Thyroid gland (tissue), 4 donors: ENCODE measurements around the gene PPP1R15B.

ENCODE experiments used
- POLR2A ChIP-seq, 2 donors: fragments of 450-650 bp; IDR thresholded peaks; one replicate each; pipeline ENCODE4 v1.6.1; 2017; ENCODE audit warnings: antibody characterized with exemption in 2 of 2, mild to moderate bottlenecking in 2 of 2, moderate library complexity in 1 of 2
- TF ChIP-seq, protein P1 (sequence below), 6 experiments: fragments of 200-600 bp in 3 of 6; fragments of 450-650 bp in 3 of 6; sonication (generic) in 3 of 6; IDR thresholded peaks; one replicate each; pipeline ENCODE4 v1.5.1; 2016 to 2019; ENCODE audit warnings: antibody characterized with exemption in 6 of 6, mild to moderate bottlenecking in 2 of 6, inconsistent platforms in 1 of 6, moderate library complexity in 1 of 6

DNA sequence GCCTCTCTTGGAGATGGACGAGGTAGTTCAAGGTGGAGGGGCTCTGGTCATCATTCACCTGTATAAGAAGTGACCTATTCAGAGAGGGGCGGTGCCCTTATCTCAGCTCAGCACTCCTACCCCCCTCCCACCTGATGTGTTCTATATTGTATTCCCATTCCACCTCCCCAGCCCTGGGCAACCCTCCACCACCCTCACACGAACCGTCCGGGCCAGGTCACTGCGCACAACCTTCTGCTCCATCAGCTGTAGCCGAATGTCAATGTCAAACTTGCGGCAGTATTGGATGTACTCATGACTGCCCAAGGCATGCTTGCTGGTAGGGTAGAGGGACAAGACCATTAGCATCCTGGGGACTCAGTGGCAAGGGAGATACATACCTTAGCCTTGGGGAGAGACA is 48.7 kb upstream of the PPP1R15B start:
- TF ChIP-seq, protein P1, sequence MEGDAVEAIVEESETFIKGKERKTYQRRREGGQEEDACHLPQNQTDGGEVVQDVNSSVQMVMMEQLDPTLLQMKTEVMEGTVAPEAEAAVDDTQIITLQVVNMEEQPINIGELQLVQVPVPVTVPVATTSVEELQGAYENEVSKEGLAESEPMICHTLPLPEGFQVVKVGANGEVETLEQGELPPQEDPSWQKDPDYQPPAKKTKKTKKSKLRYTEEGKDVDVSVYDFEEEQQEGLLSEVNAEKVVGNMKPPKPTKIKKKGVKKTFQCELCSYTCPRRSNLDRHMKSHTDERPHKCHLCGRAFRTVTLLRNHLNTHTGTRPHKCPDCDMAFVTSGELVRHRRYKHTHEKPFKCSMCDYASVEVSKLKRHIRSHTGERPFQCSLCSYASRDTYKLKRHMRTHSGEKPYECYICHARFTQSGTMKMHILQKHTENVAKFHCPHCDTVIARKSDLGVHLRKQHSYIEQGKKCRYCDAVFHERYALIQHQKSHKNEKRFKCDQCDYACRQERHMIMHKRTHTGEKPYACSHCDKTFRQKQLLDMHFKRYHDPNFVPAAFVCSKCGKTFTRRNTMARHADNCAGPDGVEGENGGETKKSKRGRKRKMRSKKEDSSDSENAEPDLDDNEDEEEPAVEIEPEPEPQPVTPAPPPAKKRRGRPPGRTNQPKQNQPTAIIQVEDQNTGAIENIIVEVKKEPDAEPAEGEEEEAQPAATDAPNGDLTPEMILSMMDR (IDR thresholded peaks at IDR 0.05) = no peak
- TF ChIP-seq POLR2A (IDR thresholded peaks at IDR 0.05) = no peak
